GM12878 (cell line): ENCODE measurements around the gene GCC2. TPM values are rescaled to one million over a fixed set of nuclear protein-coding genes. Genes with fewer than 3 reads are reported as not detected.

Experiments
- ATAC-seq: fragments of 200-7000 bp; cut with Tn5 transposase; 3 replicates; pipeline ENCODE4 v1.9.1; 2020; ENCODE audit warnings: mild to moderate bottlenecking, moderate library complexity
- BruUV-seq: library from RNA; stranded (reverse); fragments of 400-500 nt; replicated peaks from 2 replicates; lab custom pipeline; 2021; lab: Mats Ljungman, UMichigan
- CTCF ChIA-PET: fragments of 300-600 bp; sonication (Branson Sonifier 250); formaldehyde crosslinking; extraction: SDS; loops from one replicate; lab custom pipeline; 2021; ENCODE audit warnings: inconsistent platforms; lab: Yijun Ruan, JAX
- POLR2A ChIA-PET: fragments of 350-600 bp; formaldehyde crosslinking; extraction: SDS; loops from one replicate; lab custom pipeline; 2021; ENCODE audit warnings: inconsistent platforms; lab: Charles Lee
- RAD21 ChIA-PET: fragments of 300-600 bp; sonication (Branson Sonifier 250); formaldehyde crosslinking; loops from one replicate; lab custom pipeline; 2023; ENCODE audit warnings: antibody characterized with exemption; ENCODE audit not compliant: unreplicated experiment; lab: Charles Lee
- SMC1A ChIA-PET: fragments of 300-600 bp; sonication (Branson Sonifier 250); formaldehyde crosslinking; loops from one replicate; lab custom pipeline; 2023; ENCODE audit not compliant: unreplicated experiment, uncharacterized antibody; lab: Charles Lee
- DNase-seq: peaks from one replicate; pipeline ENCODE4 v3.0.0-alpha.2; 2011; ENCODE audit warnings: low read depth, low spot score
- FAIRE-seq: peaks from 3 replicates; lab custom pipeline; 2011; peaks lifted over from hg19 to GRCh38; lab: Jason Lieb, UNC
- H2AFZ ChIP-seq: 2 replicates; pipeline ENCODE4 v1.6.0; 2011; ENCODE audit warnings: low read depth, low read length, control low read depth; ENCODE audit not compliant: control insufficient read depth
- H3K27ac ChIP-seq: 2 replicates; pipeline ENCODE4 v1.5.1; 2011; ENCODE audit warnings: control low read depth; ENCODE audit not compliant: control insufficient read depth, insufficient read depth
- H3K27me3 ChIP-seq, 2 experiments: replicated peaks in 1 of 2; 2 replicates each; pipeline versions ENCODE4 v1.6.0 to v1.6.1; 2011; ENCODE audit warnings: low read length in 1 of 2; ENCODE audit not compliant: control insufficient read depth in 2 of 2, insufficient read depth in 2 of 2
- H3K36me3 ChIP-seq, 2 experiments: 2 replicates each; pipeline ENCODE4 v1.5.1; 2011; ENCODE audit warnings: low read length in 1 of 2; ENCODE audit not compliant: control insufficient read depth in 2 of 2, insufficient read depth in 2 of 2
- H3K4me1 ChIP-seq: 2 replicates; pipeline ENCODE4 v1.6.1; 2011; ENCODE audit warnings: mild to moderate bottlenecking, low read length, moderate library complexity, mixed read lengths; ENCODE audit not compliant: control insufficient read depth, insufficient read depth
- H3K4me2 ChIP-seq: 2 replicates; pipeline ENCODE4 v1.6.0; 2011; ENCODE audit warnings: control low read depth; ENCODE audit not compliant: control insufficient read depth, insufficient read depth
- H3K4me3 ChIP-seq: fragments of 200-600 bp; sonication (generic); 2 replicates; pipeline ENCODE4 v1.5.1; 2016
- H3K79me2 ChIP-seq: 2 replicates; pipeline ENCODE4 v1.6.0; 2011; ENCODE audit warnings: low read length; ENCODE audit not compliant: control insufficient read depth, insufficient read depth
- H3K9ac ChIP-seq: 2 replicates; pipeline ENCODE4 v1.8.0; 2011; ENCODE audit warnings: low read length, control low read depth, mixed read lengths; ENCODE audit not compliant: control insufficient read depth, insufficient read depth
- H3K9me3 ChIP-seq: replicated peaks from 3 replicates; pipeline ENCODE4 v1.5.1; 2011; ENCODE audit warnings: mild to moderate bottlenecking, low read length; ENCODE audit not compliant: control insufficient read depth, insufficient read depth
- H4K20me1 ChIP-seq: 2 replicates; pipeline ENCODE4 v1.6.0; 2011; ENCODE audit not compliant: control insufficient read depth, insufficient read depth
- ATF3 ChIP-seq: IDR thresholded peaks from 2 replicates; pipeline ENCODE4 v1.6.1; 2011; ENCODE audit warnings: low read depth, mild to moderate bottlenecking, low read length, moderate library complexity, borderline replicate concordance; ENCODE audit errors: extremely low read depth
- CBFB ChIP-seq: IDR thresholded peaks from 2 replicates; pipeline ENCODE4 v1.6.1; 2016; ENCODE audit warnings: antibody characterized with exemption, low read depth
- CBX5 ChIP-seq: sonication (generic); IDR thresholded peaks from 2 replicates; pipeline ENCODE4 v1.6.1; 2016; ENCODE audit warnings: low read depth, moderate library complexity, mild to moderate bottlenecking, inconsistent platforms
- FOS ChIP-seq: IDR thresholded peaks from 3 replicates; pipeline ENCODE4 v1.6.1; 2011; ENCODE audit warnings: borderline replicate concordance; ENCODE audit not compliant: insufficient read length; ENCODE audit errors: extremely low read depth
- GABPA ChIP-seq: IDR thresholded peaks from 2 replicates; pipeline ENCODE4 v1.6.1; 2014; ENCODE audit warnings: antibody characterized with exemption, low read depth, mild to moderate bottlenecking, inconsistent platforms
- IKZF1 ChIP-seq: fragments of 450-650 bp; conservative IDR thresholded peaks from 2 replicates; pipeline ENCODE4 v1.6.1; 2017; ENCODE audit warnings: antibody characterized with exemption, mild to moderate bottlenecking
- MAX ChIP-seq: IDR thresholded peaks from 2 replicates; pipeline ENCODE4 v1.6.1; 2012; ENCODE audit warnings: low read depth, low read length, improper control_type of control experiment
- SKIL ChIP-seq: fragments of 450-650 bp; IDR thresholded peaks from 2 replicates; pipeline ENCODE4 v1.6.1; 2017; ENCODE audit warnings: mild to moderate bottlenecking, low read depth, inconsistent platforms; ENCODE audit not compliant: poor library complexity, severe bottlenecking
- USF1 ChIP-seq: IDR thresholded peaks from 2 replicates; pipeline ENCODE4 v1.6.1; 2011; ENCODE audit warnings: borderline replicate concordance, low read depth, mild to moderate bottlenecking, moderate library complexity, mixed read lengths, low read length; ENCODE audit not compliant: insufficient read depth; ENCODE audit errors: extremely low read length
- ZNF384 ChIP-seq: IDR thresholded peaks from 2 replicates; pipeline ENCODE4 v1.6.1; 2012; ENCODE audit warnings: low read depth, mild to moderate bottlenecking, low read length, improper control_type of control experiment, borderline replicate concordance
- WGBS: methylation state at CpG from one replicate; pipeline ENCODE4 v1.1.6; 2016; ENCODE audit warnings: low lambda C conversion rate; ENCODE audit not compliant: insufficient replicate concordance, insufficient coverage; ENCODE audit errors: missing lambda C conversion rate; 5-methylcytosine and 5-hydroxymethylcytosine counted together
- in situ Hi-C: fragments of 300-500 bp; cut with MboI; formaldehyde crosslinking; loops from 9 replicates; pipeline ENCODE4 v1.14.3; 2018; ENCODE audit warnings: mixed read lengths
- intact Hi-C: fragments of 100-400 bp; cut with micrococcal nuclease; formaldehyde crosslinking; loops from one replicate; pipeline ENCODE4 v1.14.2; 2022; ENCODE audit not compliant: unreplicated experiment
- polyA plus RNA-seq, 11 experiments: library from polyadenylated mRNA; depleted of rRNA in 4 of 11; unstranded in 6 of 11; stranded (reverse) in 5 of 11; fragments of >200 nt; fragmentation: Nextera tagmentation in 4 of 11; fragmentation: Illumina TruSeq in 1 of 11; extraction: Ambion mirVana in 4 of 11; extraction: Trizol in 1 of 11; gene quantifications; 1 replicate in 1 of 11; 2 replicates in 10 of 11; pipeline versions ENCODE4 v1.2.1 to v1.2.3, GENCODE V29; 2011 to 2016; ENCODE audit warnings: inconsistent platforms in 2 of 11, missing spikeins in 2 of 11, low read depth in 1 of 11
- total RNA-seq, 4 experiments: library from RNA; depleted of rRNA in 3 of 4; stranded (reverse); fragments of >200 nt in 3 of 4; fragmentation: Illumina TruSeq in 1 of 4; extraction: Trizol in 1 of 4; gene quantifications; 2 replicates each; pipeline versions ENCODE4 v1.2.1 to v1.2.3, GENCODE V29; 2013 to 2021

Gene GCC2
- total and polyA plus RNA-seq, 10 of the 15 experiments (the other 5 are each of a cell fraction or from before 2014, with no cell fraction given) = 11.8 to 35.5 (median 25.4) TPM

- TF ChIP-seq SKIL = no peak
- no peak for TF ChIP-seq ATF3
- TF ChIP-seq, all 136 proteins: peak for 0
These were observed 47.2 kb upstream of the GCC2 start (continued) for GRCh38 chr2:108401800-108402199.

GRCh38 chr2:108403494-108403893 is 45.5 kb upstream of the GCC2 start:
- TF ChIP-seq ATF3 (no peak), USF1 (no peak), MAX (no peak), CBFB (no peak), CBX5 (no peak), IKZF1 (no peak), FOS (no peak), GABPA (no peak), ZNF384 (no peak)
- H3K9me3 ChIP-seq = peaks cover 11% of the 10 kb centered on the region; the same call in 2 of the 3 replicates
- RAD21 ChIA-PET = interaction anchor here (1.0 kb wide), 1 partner anchor 180 kb away, joined by 3 read pairs; no protein-coding TSS in a partner anchor

More at GRCh38 chr2:108403494-108403893, 45.5 kb upstream of the GCC2 start:
- CTCF ChIA-PET = no interaction called here
- no peak for ATAC-seq
- in situ Hi-C loops = no loop called here
- 37% methylated on average over 7 of the region's 7 CpGs for WGBS
- no peak overlapping the region for H3K4me3 ChIP-seq
- no peaks in the 10 kb centered on the region for H3K36me3 ChIP-seq
- FAIRE-seq = no peak
- no peaks in the 10 kb centered on the region for H3K79me2 ChIP-seq
- H3K27ac ChIP-seq = no peak overlapping the region
- no peak overlapping the region for H2AFZ ChIP-seq
- H3K4me1 ChIP-seq = no peaks in the 10 kb centered on the region
- H3K4me2 ChIP-seq = no peak overlapping the region
- H4K20me1 ChIP-seq = no peaks in the 10 kb centered on the region
- SMC1A ChIA-PET = interaction anchor here (0.7 to 1.6 kb wide), 5 partner anchors 8 to 181 kb away, joined by 3 to 7 read pairs (median 3); no protein-coding TSS in a partner anchor
- intact Hi-C loops = no loop called here
- H3K27me3 ChIP-seq = no peaks in the 10 kb centered on the region
- BruUV-seq = no TSS peak
- DNase-seq = no peak
- H3K9ac ChIP-seq = no peak overlapping the region
- POLR2A ChIA-PET = interaction anchor here (0.6 kb wide), 1 partner anchor 15 kb away, joined by 3 read pairs; no protein-coding TSS in a partner anchor
